ENCODE measurements around the gene CRYZL1. TPM values are rescaled to one million over a fixed set of nuclear protein-coding genes. Genes with fewer than 3 reads are reported as not detected.

CRYZL1 gene
- total and polyA plus RNA-seq, 3 donors from 2014 or later: 40.6 to 75.7 (median 73.2) TPM

DNA sequence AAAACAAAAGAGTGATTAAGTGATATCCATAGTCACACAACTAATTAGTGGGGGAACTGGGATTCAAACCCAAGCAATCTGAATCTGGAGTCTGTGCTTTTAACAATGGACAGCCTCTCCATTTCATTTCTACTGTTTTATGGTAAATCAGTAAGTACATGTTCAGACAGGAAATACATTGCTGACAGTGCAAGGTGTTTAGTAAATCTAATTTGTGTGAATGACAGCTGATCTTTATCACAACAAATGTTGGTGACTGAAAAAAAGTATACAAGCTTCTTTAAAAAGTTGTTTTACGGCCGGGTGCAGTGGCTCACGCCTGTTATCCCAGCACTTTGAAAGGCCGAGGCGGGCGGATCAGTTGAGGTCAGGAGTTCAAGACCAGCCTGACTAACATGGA, 73.6 kb downstream of the CRYZL1 start:
- intact Hi-C loops (cut with DNase I; ENCODE audit: low total_unique reads): no loop called here
- Histone ChIP-seq H3K27ac (no peak overlapping the region), H3K4me3 (no peak overlapping the region), H3K27me3 (no peaks in the 10 kb centered on the region), H3K4me1 (no peaks in the 10 kb centered on the region), H3K9me3 (no peaks in the 10 kb centered on the region), H3K36me3 (ENCODE audit: low read depth, missing control alignments) (no peaks in the 10 kb centered on the region)
- no peak for TF ChIP-seq CTCF (IDR thresholded peaks at IDR 0.05)
- TF ChIP-seq POLR2A (IDR thresholded peaks at IDR 0.05): no peak
- 83 to 90% methylated on average over 6 of the region's 6 CpGs for WGBS, 2 donors
- DNase-seq: no peak

- Histone ChIP-seq H3K4me1 (no peaks in the 10 kb centered on the region), H3K4me3 (no peak overlapping the region), H3K27me3 (no peaks in the 10 kb centered on the region), H3K36me3 (ENCODE audit: low read depth, missing control alignments) (no peaks in the 10 kb centered on the region), H3K9me3 (no peaks in the 10 kb centered on the region), H3K27ac (no peak overlapping the region)
- TF ChIP-seq POLR2A (IDR thresholded peaks at IDR 0.05) (no peak), CTCF (IDR thresholded peaks at IDR 0.05) (no peak)
- DNase-seq: no peak
- intact Hi-C loops (cut with DNase I; ENCODE audit: low total_unique reads): no loop called here
- WGBS, 2 donors: 94% methylated on average over 2 of the region's 2 CpGs
Observed at GRCh38 chr21:33566514-33566913, 75.0 kb downstream of the CRYZL1 start.

- no peak for TF ChIP-seq POLR2A (IDR thresholded peaks at IDR 0.05)
- no peak for TF ChIP-seq CTCF (IDR thresholded peaks at IDR 0.05)
- intact Hi-C loops (cut with DNase I; ENCODE audit: low total_unique reads): no loop called here
- H3K27me3 ChIP-seq: no peaks in the 10 kb centered on the region
- no peaks in the 10 kb centered on the region for H3K36me3 ChIP-seq (ENCODE audit: low read depth, missing control alignments)
- DNase-seq: no peak
- H3K4me3 ChIP-seq: no peak overlapping the region
- no peaks in the 10 kb centered on the region for H3K9me3 ChIP-seq
- WGBS, 2 donors: 92 to 98% methylated on average over 2 of the region's 2 CpGs
- H3K27ac ChIP-seq: no peak overlapping the region
- H3K4me1 ChIP-seq: no peaks in the 10 kb centered on the region
Observed at GRCh38 chr21:33562389-33562788, 79.2 kb downstream of the CRYZL1 start.

GRCh38 chr21:33561373-33561772, 80.2 kb downstream of the CRYZL1 start:
- H3K4me1 ChIP-seq: no peaks in the 10 kb centered on the region
- H3K27me3 ChIP-seq: no peaks in the 10 kb centered on the region
- no peaks in the 10 kb centered on the region for H3K36me3 ChIP-seq (ENCODE audit: low read depth, missing control alignments)
- 77 to 79% methylated on average over 2 of the region's 2 CpGs for WGBS, 2 donors
- TF ChIP-seq CTCF (IDR thresholded peaks at IDR 0.05) (no peak), POLR2A (IDR thresholded peaks at IDR 0.05) (no peak)
- no peak for DNase-seq
- intact Hi-C loops (cut with DNase I; ENCODE audit: low total_unique reads): no loop called here
- no peaks in the 10 kb centered on the region for H3K9me3 ChIP-seq
- H3K27ac ChIP-seq: no peak overlapping the region
- no peak overlapping the region for H3K4me3 ChIP-seq

DNA sequence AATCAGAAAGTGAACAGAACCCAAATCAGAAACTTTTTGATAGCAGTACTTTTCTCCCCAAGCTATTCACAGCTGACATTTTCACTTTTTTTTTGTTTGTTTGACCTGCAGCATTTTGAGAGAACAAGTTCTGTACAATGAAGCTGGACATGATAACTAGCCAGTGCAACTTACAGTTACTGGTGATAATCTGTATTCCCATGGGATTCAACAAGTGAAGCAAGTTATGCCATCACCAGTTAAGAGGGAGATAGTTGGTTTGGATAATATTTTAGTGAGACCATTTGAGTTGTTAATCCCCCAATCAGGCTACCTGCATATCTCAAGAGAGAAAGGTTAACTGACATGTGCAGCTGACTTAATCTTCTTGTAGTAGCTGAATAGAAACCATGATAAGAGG, 80.6 kb downstream of the CRYZL1 start:
- no peak for DNase-seq
- TF ChIP-seq CTCF (IDR thresholded peaks at IDR 0.05) (no peak), POLR2A (IDR thresholded peaks at IDR 0.05) (no peak)
- Histone ChIP-seq H3K4me3 (no peak overlapping the region), H3K27ac (no peak overlapping the region), H3K36me3 (ENCODE audit: low read depth, missing control alignments) (no peaks in the 10 kb centered on the region), H3K27me3 (no peaks in the 10 kb centered on the region), H3K9me3 (no peaks in the 10 kb centered on the region), H3K4me1 (peaks cover 1% of the 10 kb centered on the region)
- intact Hi-C loops (cut with DNase I; ENCODE audit: low total_unique reads): no loop called here

Measured in testis (tissue), 3 donors.